Neutrophil (primary cell): ENCODE results near the gene CNOT10.

Source experiments
- H3K27ac ChIP-seq: fragments of 200-600 bp; sonication (generic); 2 replicates; pipeline ENCODE4 v1.5.1; 2016; ENCODE audit warnings: mild to moderate bottlenecking, moderate library complexity
- H3K27me3 ChIP-seq: fragments of 200-600 bp; sonication (generic); 2 replicates; pipeline ENCODE4 v1.6.0; 2016; ENCODE audit warnings: mild to moderate bottlenecking
- H3K36me3 ChIP-seq: fragments of 200-600 bp; sonication (generic); 2 replicates; pipeline ENCODE4 v1.5.1; 2017
- H3K4me1 ChIP-seq, 2 experiments: fragments of 200-600 bp in 1 of 2; sonication (generic) in 1 of 2; 1 replicate in 1 of 2; 2 replicates in 1 of 2; pipeline versions ENCODE4 v1.5.1 to v1.6.1; 2013 to 2016; ENCODE audit warnings: low read depth in 1 of 2, low read length in 1 of 2, mild to moderate bottlenecking in 1 of 2, moderate library complexity in 1 of 2; ENCODE audit not compliant: control insufficient read depth in 1 of 2, insufficient read depth in 1 of 2
- H3K4me3 ChIP-seq, 2 experiments: fragments of 200-600 bp in 1 of 2; sonication (generic) in 1 of 2; 1 replicate in 1 of 2; 2 replicates in 1 of 2; pipeline ENCODE4 v1.5.1; 2013 to 2016; ENCODE audit warnings: low read depth in 1 of 2, low read length in 1 of 2, mild to moderate bottlenecking in 1 of 2, moderate library complexity in 1 of 2
- H3K9me3 ChIP-seq: fragments of 200-600 bp; sonication (generic); 2 replicates; pipeline ENCODE4 v1.5.1; 2016
- CTCF ChIP-seq: fragments of 200-600 bp; sonication (generic); IDR thresholded peaks from 2 replicates; pipeline ENCODE4 v1.5.1; 2016; ENCODE audit warnings: antibody characterized with exemption

The CNOT10 gene

GRCh38 chr3:32820430-32820829 lies 135.4 kb downstream of the CNOT10 start:
- no peak overlapping the region for H3K27ac ChIP-seq
- peaks cover 33 to 35% of the 10 kb centered on the region in 2 experiments for H3K4me1 ChIP-seq
- TF ChIP-seq CTCF = no peak
- peaks cover 88% of the 10 kb centered on the region for H3K27me3 ChIP-seq
- no peaks in the 10 kb centered on the region for H3K36me3 ChIP-seq
- no peak overlapping the region for H3K4me3 ChIP-seq
- H3K9me3 ChIP-seq = no peaks in the 10 kb centered on the region

- no peak for TF ChIP-seq CTCF
- Histone ChIP-seq H3K36me3 (no peaks in the 10 kb centered on the region), H3K4me3 (no peak overlapping the region), H3K27me3 (peaks cover 85% of the 10 kb centered on the region), H3K27ac (no peak overlapping the region), H3K4me1 (peaks cover 27 to 28% of the 10 kb centered on the region in 2 experiments), H3K9me3 (no peaks in the 10 kb centered on the region)
Measured at GRCh38 chr3:32820971-32821685, 136.1 kb downstream of the CNOT10 start.

GRCh38 chr3:32821686-32822296 lies 136.8 kb downstream of the CNOT10 start:
- Histone ChIP-seq H3K4me1 (peaks cover 22% of the 10 kb centered on the region in 2 experiments), H3K27me3 (peaks cover 78% of the 10 kb centered on the region)

GRCh38 chr3:32822609-32823498 lies 137.9 kb downstream of the CNOT10 start:
- Histone ChIP-seq H3K27me3 (peaks cover 68% of the 10 kb centered on the region), H3K4me1 (peaks cover 11% of the 10 kb centered on the region in 2 experiments), H3K27ac (no peak overlapping the region), H3K4me3 (no peak overlapping the region), H3K9me3 (no peaks in the 10 kb centered on the region), H3K36me3 (no peaks in the 10 kb centered on the region)
- TF ChIP-seq CTCF = no peak

More at GRCh38 chr3:32821686-32822296, 136.8 kb downstream of the CNOT10 start:
- Histone ChIP-seq H3K36me3 (no peaks in the 10 kb centered on the region), H3K27ac (no peak overlapping the region), H3K4me3 (no peak overlapping the region), H3K9me3 (no peaks in the 10 kb centered on the region)
- TF ChIP-seq CTCF = no peak
